Motor neuron (in vitro differentiated cells): ENCODE results near the gene ATP6V1F. TPM values are rescaled to one million over a fixed set of nuclear protein-coding genes. Genes with fewer than 3 reads are reported as not detected.
A peak's percentile ranks its signal among the peaks of the same experiment; 100 is the strongest.

Source experiments
- ATAC-seq, 8 experiments: fragments of 200-7000 bp; cut with Tn5 transposase; replicated peaks in 6 of 8; 2 replicates each; pipeline ENCODE4 v1.8.0; 2021; ENCODE audit warnings: mild to moderate bottlenecking in 8 of 8, moderate library complexity in 8 of 8
- H3K27ac ChIP-seq, 2 donors: fragments of 250-450 bp; sonication (Bioruptor Pico); 2 replicates each; pipeline ENCODE4 v1.9.0; 2021; ENCODE audit warnings: antibody characterized with exemption in 2 of 2, mild to moderate bottlenecking in 2 of 2, moderate library complexity in 1 of 2
- H3K4me1 ChIP-seq, 2 donors: fragments of 250-450 bp; sonication (Bioruptor Pico); replicated peaks in 1 of 2; 2 replicates each; pipeline ENCODE4 v1.6.1; 2021; ENCODE audit warnings: antibody characterized with exemption in 2 of 2, mild to moderate bottlenecking in 2 of 2, moderate library complexity in 1 of 2
- H3K4me3 ChIP-seq, 5 donors: fragments of 250-450 bp; sonication (Bioruptor Pico); 2 replicates each; pipeline ENCODE4 v1.9.0; 2021; ENCODE audit warnings: antibody characterized with exemption in 5 of 5, mild to moderate bottlenecking in 5 of 5, moderate library complexity in 4 of 5
- WGBS, 10 experiments: fragments of 450-650 bp; shearing (Covaris generic); methylation state at CpG; one replicate each; pipeline ENCODE4 v1.0.0; 2022; 5-methylcytosine and 5-hydroxymethylcytosine counted together
- in situ Hi-C, 9 experiments: fragments of 400-800 bp; cut with MboI; loops; one replicate each; pipeline ENCODE4 v1.15.0; 2021; ENCODE audit warnings: low sequenced_read_pairs in 9 of 9, low pct_unique_long_range_greater_than_20kb in 2 of 9; ENCODE audit not compliant: unreplicated experiment in 9 of 9
- total RNA-seq, 8 experiments: library from RNA; unstranded; fragments of 300-600 nt; gene quantifications; 2 replicates each; pipeline versions ENCODE4 v1.2.3 to v1.2.4, GENCODE V29; 2022

ATP6V1F gene
- total RNA-seq, 8 experiments from 2014 or later = 145 to 455 (median 235) TPM

DNA sequence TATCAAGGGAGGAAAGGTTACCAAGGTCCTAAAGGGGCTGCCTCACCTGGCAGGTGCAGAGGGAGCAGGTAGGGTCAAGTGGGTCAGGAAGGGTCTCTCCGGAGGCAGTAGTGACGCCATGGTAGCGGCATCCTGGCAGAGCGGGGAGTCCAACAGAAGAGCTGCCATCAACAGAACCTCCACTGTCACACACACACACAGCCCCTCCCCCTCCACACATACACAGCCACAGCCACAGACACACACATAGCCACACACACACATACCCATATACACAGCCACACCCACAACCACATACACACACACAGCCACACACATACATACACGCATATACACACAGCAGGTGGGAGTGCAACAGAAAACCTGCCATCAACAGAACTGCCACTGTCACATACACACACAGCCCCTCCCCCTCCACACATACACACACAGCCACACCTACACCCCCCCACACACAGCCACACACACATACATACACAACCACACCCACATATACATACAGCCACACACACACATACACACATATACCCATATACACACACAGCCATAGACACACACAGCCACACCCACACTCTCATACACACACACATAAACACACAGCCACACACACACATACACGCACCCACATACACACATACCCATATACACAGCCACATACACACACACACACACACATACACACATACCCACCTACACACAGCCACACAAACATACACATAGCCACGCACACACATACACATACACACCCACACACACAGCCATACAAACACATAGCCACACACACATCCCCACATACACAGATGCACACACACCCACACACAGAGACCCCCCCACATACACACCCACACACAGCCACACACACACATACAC, 24.7 kb downstream of the ATP6V1F start:
- in situ Hi-C loops = loop anchor here in 5 of 9 experiments (25.0 kb wide), 4 partner anchors 275 to 475 kb away; partner anchors contain the start of genes HILPDA (in 1 of the 5) and IMPDH1 (in 1 of the 5)
- no peak overlapping the region for H3K27ac ChIP-seq
- H3K4me3 ChIP-seq = no peak overlapping the region
- H3K4me1 ChIP-seq = no peaks in the 10 kb centered on the region
- 88 to 100% (median 95%) methylated on average over 1 to 3 of the region's 7 CpGs; no CpG with 5 or more reads in 6 of the 10 experiments for WGBS, 10 experiments
- peak in 1 of 8 experiments; percentile 8 for ATAC-seq

DNA sequence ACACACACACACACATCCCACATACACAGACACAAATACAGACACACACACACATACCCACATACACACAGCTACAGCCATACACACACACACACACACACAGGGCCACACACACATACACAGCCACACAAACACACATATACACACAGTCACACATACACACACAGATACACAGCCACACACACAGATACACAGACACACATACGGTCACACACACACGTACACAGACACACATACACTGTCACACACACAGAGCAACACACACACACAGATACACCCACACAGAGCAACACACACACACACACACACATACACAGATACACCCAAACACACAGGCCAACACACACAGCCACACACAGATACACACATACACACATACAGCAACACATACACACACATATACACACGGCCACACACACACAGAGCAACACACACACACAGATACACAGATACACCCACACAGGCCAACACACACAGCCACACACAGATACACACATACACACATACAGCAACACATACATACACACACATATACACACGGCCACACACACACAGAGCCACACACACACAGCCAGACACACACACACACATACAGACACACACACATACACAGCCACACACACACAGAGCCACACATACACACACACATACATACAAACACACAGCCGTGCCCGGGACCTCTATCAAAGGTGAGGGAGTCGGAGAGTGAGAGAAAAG, 25.5 kb downstream of the ATP6V1F start:
- no peak for ATAC-seq
- H3K27ac ChIP-seq = no peak overlapping the region
- H3K4me3 ChIP-seq = no peak overlapping the region
- H3K4me1 ChIP-seq = no peaks in the 10 kb centered on the region
- 0 to 100% (median 80%) methylated on average over 1 to 4 of the region's 7 CpGs; no CpG with 5 or more reads in 3 of the 10 experiments for WGBS, 10 experiments
- in situ Hi-C loops = loop anchor here in 5 of 9 experiments (25.0 kb wide), 4 partner anchors 276 to 476 kb away; partner anchors contain the start of genes HILPDA (in 1 of the 5) and IMPDH1 (in 1 of the 5)

DNA sequence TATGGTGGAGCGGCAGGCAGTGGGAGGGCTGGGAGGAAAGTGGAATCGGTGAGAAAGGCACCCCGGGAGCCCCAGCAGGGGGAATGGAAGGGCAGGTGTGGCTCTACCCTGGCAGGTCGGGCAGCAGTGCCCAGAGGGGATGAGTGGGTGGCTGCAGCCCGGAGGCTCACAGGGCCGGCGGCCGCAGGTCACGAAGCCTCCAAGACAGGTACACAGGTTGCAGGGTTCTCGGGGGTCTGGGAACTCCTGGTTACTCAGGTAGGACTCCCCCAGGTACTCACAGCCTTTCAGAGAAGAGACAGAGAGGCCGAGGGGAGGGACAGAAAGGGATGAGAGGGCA, 26.1 kb downstream of the ATP6V1F start:
- Histone ChIP-seq H3K27ac (no peak overlapping the region), H3K4me1 (no peaks in the 10 kb centered on the region), H3K4me3 (no peak overlapping the region)
- no peak for ATAC-seq
- in situ Hi-C loops = loop anchor here in 5 of 9 experiments (25.0 kb wide), 4 partner anchors 276 to 476 kb away; partner anchors contain the start of genes HILPDA (in 1 of the 5) and IMPDH1 (in 1 of the 5)
- 50 to 100% methylated on average over 2 of the region's 11 CpGs; no CpG with 5 or more reads in 8 of the 10 experiments for WGBS, 10 experiments

DNA sequence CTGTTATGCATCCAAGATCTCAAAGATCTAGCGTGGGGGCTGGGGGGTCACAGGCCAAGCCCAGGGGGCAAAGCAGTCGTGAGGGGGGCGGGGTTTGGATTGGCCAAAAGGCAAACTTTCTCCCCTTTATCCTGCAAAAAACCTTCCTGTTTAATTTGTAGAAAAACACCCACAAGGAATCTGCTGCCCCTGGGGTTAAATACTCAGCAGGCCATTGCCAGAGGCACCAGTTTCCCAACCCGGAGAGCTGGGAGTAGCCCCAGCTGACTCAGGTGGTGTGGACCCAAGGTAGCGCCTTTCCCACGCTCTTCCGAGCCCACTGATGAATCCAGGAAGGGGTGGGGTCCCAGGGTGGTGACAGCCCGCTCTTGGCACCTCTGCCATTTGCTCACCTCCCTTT, 26.5 kb downstream of the ATP6V1F start:
- ATAC-seq = peak in 3 of 8 experiments; percentile 34 to 51 (median 46)
- no peaks in the 10 kb centered on the region for H3K4me1 ChIP-seq
- H3K27ac ChIP-seq = no peak overlapping the region
- no peak overlapping the region for H3K4me3 ChIP-seq
- in situ Hi-C loops = loop anchor here in 5 of 9 experiments (25.0 kb wide), 4 partner anchors 277 to 477 kb away; partner anchors contain the start of genes HILPDA (in 1 of the 5) and IMPDH1 (in 1 of the 5)
- 34 to 80% (median 70%) methylated on average over 1 to 4 of the region's 8 CpGs; no CpG with 5 or more reads in 4 of the 10 experiments for WGBS, 10 experiments

DNA sequence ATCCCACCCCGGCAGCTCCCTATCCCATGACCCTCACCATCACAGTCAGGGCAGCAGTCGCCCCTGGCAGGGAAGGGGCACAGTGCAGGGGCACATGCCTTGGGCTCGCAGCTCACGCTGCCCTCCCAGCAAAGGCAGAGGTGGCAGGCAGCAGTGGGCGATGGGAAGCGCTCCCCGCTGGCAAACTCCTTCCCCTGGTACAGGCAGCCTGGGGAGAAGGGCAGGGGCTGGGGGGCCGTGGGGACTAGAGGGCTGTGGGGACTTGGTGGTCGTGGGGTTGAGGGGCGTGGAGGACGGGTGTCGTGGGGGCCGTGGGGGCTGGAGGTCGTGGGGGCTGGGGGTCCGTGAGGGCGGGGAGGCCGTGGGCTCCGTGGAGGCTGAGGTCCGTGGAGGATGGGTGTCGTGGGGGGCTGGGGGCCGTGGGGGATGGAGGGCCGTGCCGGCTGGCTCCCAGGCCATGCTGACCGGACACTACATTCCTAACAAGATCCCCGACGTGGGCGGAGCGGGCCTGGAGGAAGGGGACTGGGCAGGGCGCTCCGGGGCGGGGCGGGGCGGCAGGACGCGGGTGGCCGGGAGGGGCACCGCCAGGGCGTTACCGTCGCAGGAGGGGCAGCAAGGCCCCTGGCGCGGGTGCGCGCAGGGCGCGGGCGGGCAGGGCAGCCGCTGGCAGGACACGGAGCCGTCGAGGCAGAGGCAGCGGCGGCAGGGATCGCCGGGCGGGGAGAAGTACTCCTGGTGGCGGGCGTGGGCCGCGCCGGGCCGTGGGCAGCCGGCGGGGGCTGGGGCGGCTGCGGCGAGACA, 27.9 kb downstream of the ATP6V1F start:
- ATAC-seq = peak in 7 of 8 experiments; percentile 9 to 73 (median 29)
- Histone ChIP-seq H3K4me1 (no peaks in the 10 kb centered on the region), H3K4me3 (no peak overlapping the region), H3K27ac (no peak overlapping the region)
- in situ Hi-C loops = loop anchor here in 5 of 9 experiments (25.0 kb wide), 4 partner anchors 278 to 478 kb away; partner anchors contain the start of genes HILPDA (in 1 of the 5) and IMPDH1 (in 1 of the 5)
- WGBS, 10 experiments = 33 to 100% methylated on average over 1 of the region's 67 CpGs; no CpG with 5 or more reads in 8 of the 10 experiments

DNA sequence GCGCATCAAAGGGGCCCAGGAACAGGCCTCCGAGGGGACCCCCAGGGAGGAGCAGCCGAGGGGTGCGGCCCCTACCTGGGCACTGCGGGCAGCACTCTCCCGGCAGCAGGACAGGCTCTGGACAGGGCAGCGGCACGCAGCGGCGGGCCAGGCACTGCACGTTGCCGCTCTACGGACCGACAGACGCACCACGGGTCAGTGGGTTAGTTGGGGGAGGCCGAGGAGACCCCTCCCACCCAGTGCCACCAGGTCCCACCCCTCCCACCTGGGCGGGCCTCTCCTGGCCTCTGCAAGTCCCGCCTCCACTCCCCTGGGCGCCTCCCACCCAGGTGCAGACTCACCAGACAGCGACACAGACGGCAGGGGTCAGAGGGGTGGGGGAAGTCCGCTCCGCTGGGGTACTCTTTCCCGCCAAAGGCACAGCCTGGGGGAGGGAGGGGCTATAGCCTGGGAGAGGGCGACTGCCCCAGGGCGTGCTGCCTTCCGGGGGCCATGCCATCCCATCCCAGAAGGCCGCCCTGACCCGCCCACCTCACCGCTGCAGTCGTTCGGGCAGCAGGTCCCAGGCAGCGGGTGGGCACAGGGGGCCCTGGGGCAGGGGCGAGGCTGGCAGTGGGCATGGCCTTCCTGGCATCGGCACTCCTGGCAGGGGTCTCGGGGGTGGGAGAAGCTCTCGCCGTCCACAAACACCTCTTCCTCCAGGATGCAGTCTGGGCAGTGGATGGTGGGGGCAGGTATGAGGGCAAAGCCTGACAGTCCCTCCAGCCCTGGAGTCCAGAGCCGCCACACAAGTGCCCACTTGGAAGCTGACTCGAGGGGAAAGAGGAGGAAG, 28.7 kb downstream of the ATP6V1F start:
- 60% methylated on average over 2 of the region's 41 CpGs; no CpG with 5 or more reads in 9 of the 10 experiments for whole genome bisulfite sequencing, 10 experiments
- no peaks in the 10 kb centered on the region for H3K4me1 ChIP-seq
- ATAC-seq = peak in 6 of 8 experiments; percentile 6 to 28 (median 18)
- H3K4me3 ChIP-seq = no peak overlapping the region
- H3K27ac ChIP-seq = no peak overlapping the region
- in situ Hi-C loops = loop anchor here in 5 of 9 experiments (25.0 kb wide), 4 partner anchors 279 to 479 kb away; partner anchors contain the start of genes HILPDA (in 1 of the 5) and IMPDH1 (in 1 of the 5)

DNA sequence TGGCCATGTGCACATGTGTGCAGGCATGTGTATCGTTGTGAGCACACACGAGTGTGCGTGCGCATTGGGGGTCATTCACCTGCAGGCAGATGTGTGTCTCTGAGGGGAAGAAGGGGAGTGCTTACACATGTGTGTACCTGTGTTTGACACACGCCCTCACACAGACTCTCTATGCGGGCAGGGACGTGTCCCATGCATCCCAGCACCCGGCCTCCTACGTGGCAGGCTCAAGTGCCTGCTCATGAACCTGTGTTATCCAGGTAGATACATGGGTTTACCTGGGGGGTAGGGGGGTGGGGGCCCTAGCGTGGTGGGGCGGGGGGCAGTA, 29.2 kb downstream of the ATP6V1F start:
- 80 to 100% methylated on average over 1 of the region's 11 CpGs; no CpG with 5 or more reads in 8 of the 10 experiments for WGBS, 10 experiments
- in situ Hi-C loops = loop anchor here in 5 of 9 experiments (25.0 kb wide), 4 partner anchors 280 to 480 kb away; partner anchors contain the start of genes HILPDA (in 1 of the 5) and IMPDH1 (in 1 of the 5)
- no peak for ATAC-seq
- Histone ChIP-seq H3K4me1 (no peaks in the 10 kb centered on the region), H3K27ac (no peak overlapping the region), H3K4me3 (no peak overlapping the region)

DNA sequence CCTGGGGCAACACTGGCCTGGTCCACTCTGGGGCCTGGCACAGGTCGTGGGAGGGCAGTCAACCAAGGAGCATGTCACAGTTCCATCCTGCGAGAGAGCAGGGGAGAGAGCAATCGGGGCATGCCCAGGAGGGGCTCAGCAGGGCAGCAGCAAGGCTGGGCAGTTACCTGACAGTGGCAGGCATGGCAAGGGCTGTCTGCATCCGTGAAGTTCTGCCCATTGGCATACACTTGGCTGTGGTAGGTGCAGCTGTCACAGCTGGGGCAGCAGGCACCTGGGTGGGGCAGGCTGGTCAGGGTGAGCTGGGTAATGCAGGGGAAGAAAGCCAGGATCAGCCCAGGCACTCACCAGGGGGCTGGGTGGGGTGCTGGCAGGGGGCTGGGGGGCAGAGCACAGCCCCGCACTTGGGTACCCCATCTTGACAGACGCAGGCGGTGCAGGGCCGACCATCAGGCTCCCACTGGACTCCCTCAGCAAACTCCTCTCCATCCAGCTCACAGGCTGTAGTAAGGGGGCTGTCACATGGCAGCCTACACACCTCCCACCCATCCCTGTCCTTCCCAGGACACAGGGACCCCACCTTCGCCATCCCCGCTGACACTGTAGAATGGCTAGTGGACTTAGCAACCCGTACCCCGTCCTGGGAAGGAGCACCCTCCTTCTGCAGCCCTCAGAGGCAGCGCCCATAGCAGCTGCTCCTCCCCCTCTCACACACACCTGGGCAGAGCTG, 30.0 kb downstream of the ATP6V1F start:
- no peak overlapping the region for H3K27ac ChIP-seq
- no peaks in the 10 kb centered on the region for H3K4me1 ChIP-seq
- H3K4me3 ChIP-seq = no peak overlapping the region
- 73% methylated on average over 3 of the region's 13 CpGs; no CpG with 5 or more reads in 9 of the 10 experiments for WGBS, 10 experiments
- ATAC-seq = no peak
- in situ Hi-C loops = loop anchor here in 5 of 9 experiments (25.0 kb wide), 4 partner anchors 280 to 480 kb away; partner anchors contain the start of genes HILPDA (in 1 of the 5) and IMPDH1 (in 1 of the 5)

DNA sequence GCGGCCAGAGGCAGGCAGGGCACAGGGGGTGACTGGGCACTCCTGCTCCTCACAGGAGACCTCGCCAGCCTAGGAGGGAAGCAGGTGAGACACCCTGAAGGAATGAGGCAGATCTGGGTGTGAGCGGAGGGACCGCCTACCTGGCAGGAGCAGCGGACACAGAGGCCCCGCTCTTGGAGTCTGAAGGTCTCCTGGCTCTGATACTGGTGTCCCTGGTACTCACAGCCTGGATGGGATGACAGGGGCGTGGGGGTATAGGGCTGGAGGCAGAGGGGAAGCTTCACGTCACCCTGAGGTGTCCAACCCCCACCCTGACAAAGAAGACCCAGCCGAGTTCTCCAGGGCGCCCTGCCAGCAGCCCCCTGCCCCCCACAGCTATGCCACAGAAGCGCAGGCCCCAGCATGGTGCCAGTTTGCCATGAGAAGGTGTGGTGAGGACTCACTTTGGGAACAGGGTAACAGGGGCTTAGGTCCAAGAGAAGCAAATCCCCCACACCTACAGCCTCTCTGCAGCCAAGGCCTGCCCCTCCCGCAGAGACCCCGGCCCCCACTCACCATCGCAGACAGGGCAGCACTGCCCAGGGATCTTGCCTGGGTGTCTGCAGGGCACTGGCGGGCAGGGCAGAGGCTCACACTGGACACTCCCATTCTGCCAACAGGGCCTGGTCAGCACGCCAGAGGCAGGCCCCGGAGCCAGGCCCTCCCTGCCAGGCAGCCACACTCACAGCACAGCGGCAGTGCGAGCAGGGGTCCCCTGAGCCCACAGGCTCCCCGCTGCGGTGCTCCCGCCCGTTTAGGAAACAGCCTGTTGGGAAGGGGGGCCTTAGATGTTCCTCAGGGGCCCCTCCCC, 30.8 kb downstream of the ATP6V1F start:
- no peak overlapping the region for H3K4me3 ChIP-seq
- no peak overlapping the region for H3K27ac ChIP-seq
- ATAC-seq = peak in 2 of 8 experiments; percentile 15 to 18
- no CpG with 5 or more reads among the region's 23 CpGs for WGBS, 10 experiments
- in situ Hi-C loops = loop anchor here in 5 of 9 experiments (25.0 kb wide), 4 partner anchors 281 to 481 kb away; partner anchors contain the start of genes HILPDA (in 1 of the 5) and IMPDH1 (in 1 of the 5)
- no peaks in the 10 kb centered on the region for H3K4me1 ChIP-seq

DNA sequence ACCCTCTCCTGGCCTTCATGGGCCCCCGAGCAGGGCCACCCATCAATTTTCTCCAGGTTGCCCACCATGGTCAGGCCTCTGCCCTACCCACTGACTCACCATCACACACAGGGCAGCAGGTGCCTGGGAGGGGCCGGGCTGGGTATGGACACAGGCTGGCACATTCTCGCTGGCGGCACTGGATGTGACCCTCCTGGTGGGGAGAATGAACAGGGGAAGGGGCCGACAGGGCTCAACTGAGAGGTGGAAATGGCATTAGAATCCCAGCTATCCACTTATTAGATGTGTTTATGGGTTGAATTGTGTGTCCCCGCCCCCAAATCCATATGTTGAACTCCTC, 31.4 kb downstream of the ATP6V1F start:
- H3K4me3 ChIP-seq = no peak overlapping the region
- no peaks in the 10 kb centered on the region for H3K4me1 ChIP-seq
- 100% methylated on average over 1 to 2 of the region's 6 CpGs; no CpG with 5 or more reads in 8 of the 10 experiments for whole genome bisulfite sequencing, 10 experiments
- in situ Hi-C loops = loop anchor here in 5 of 9 experiments (25.0 kb wide), 4 partner anchors 282 to 482 kb away; partner anchors contain the start of genes HILPDA (in 1 of the 5) and IMPDH1 (in 1 of the 5)
- H3K27ac ChIP-seq = no peak overlapping the region
- no peak for ATAC-seq
